HCT116 (cell line): ENCODE data around the gene AMBRA1. TPM values are rescaled to one million over a fixed set of nuclear protein-coding genes. Genes with fewer than 3 reads are reported as not detected.
A peak's percentile ranks its signal among the peaks of the same experiment; 100 is the strongest.

Experiments
- ATAC-seq: fragments of 200-7000 bp; cut with Tn5 transposase; 2 replicates; pipeline ENCODE4 v1.9.1; 2020; ENCODE audit warnings: mild to moderate bottlenecking, moderate library complexity
- BruUV-seq: library from RNA; stranded (reverse); fragments of 400-500 nt; replicated peaks from 2 replicates; lab custom pipeline; 2021; lab: Mats Ljungman, UMichigan
- CTCF ChIA-PET: fragments of 300-600 bp; sonication (Branson Sonifier 250); formaldehyde crosslinking; loops from one replicate; lab custom pipeline; 2021; ENCODE audit warnings: antibody characterized with exemption; lab: Charles Lee
- POLR2A ChIA-PET: fragments of 300-600, 350-600 bp; sonication (Branson Sonifier 250); formaldehyde crosslinking; loops from one replicate; lab custom pipeline; 2021; ENCODE audit warnings: antibody characterized with exemption; lab: Charles Lee
- RAD21 ChIA-PET, 2 experiments: fragments of 300-600 bp; sonication (Branson Sonifier 250); formaldehyde crosslinking; loops; one replicate each; lab custom pipeline; 2023; ENCODE audit warnings: low total read pairs in 2 of 2; ENCODE audit not compliant: uncharacterized antibody in 2 of 2, unreplicated experiment in 2 of 2, low non-redundant PET in 1 of 2; lab: Charles Lee
- DNase-seq: peaks from one replicate; pipeline ENCODE4 v3.0.0-alpha.2; 2010; ENCODE audit warnings: low read depth, low spot score
- H2AFZ ChIP-seq: fragments of 200-600 bp; shearing (Covaris generic), sonication (generic); 2 replicates; pipeline ENCODE4 v1.6.1; 2017; ENCODE audit warnings: low read depth, mixed run types, mixed read lengths, antibody characterized with exemption, low read length; ENCODE audit not compliant: poor library complexity, severe bottlenecking
- H3K27ac ChIP-seq: 2 replicates; pipeline ENCODE4 v1.5.1; 2012; ENCODE audit warnings: low read depth, low read length
- H3K27me3 ChIP-seq: fragments of 200-600 bp; sonication (generic); 2 replicates; pipeline ENCODE4 v1.6.1; 2016; ENCODE audit warnings: mixed run types, low read length, mixed read lengths; ENCODE audit not compliant: insufficient read depth
- H3K36me3 ChIP-seq, 2 experiments: fragments of 200-500 bp in 1 of 2; fragments of 200-600 bp in 1 of 2; sonication (Bioruptor generic) in 1 of 2; sonication (generic) in 1 of 2; 2 replicates each; pipeline versions ENCODE4 v1.5.1 to v1.6.1; 2014 to 2016; ENCODE audit warnings: low read length in 2 of 2, inconsistent platforms in 1 of 2, mixed read lengths in 1 of 2, mixed run types in 1 of 2; ENCODE audit not compliant: insufficient read depth in 2 of 2, control insufficient read depth in 1 of 2
- H3K4me1 ChIP-seq, 2 experiments: fragments of 200-600 bp in 1 of 2; sonication (generic) in 1 of 2; 2 replicates each; pipeline versions ENCODE4 v1.5.1 to v1.6.1; 2012 to 2017; ENCODE audit warnings: low read length in 2 of 2, inconsistent platforms in 1 of 2, mild to moderate bottlenecking in 1 of 2, mixed read lengths in 1 of 2, mixed run types in 1 of 2, moderate library complexity in 1 of 2; ENCODE audit not compliant: insufficient read depth in 2 of 2, control insufficient read depth in 1 of 2
- H3K4me2 ChIP-seq: fragments of 200-600 bp; sonication (generic); 2 replicates; pipeline ENCODE4 v1.6.1; 2017; ENCODE audit warnings: mixed run types, low read length, mixed read lengths
- H3K4me3 ChIP-seq, 2 experiments: fragments of 200-600 bp in 1 of 2; sonication (generic) in 1 of 2; replicated peaks in 1 of 2; 2 replicates each; pipeline ENCODE4 v1.5.1; 2011 to 2016; ENCODE audit warnings: low read length in 2 of 2, control low read depth in 1 of 2, low read depth in 1 of 2, mild to moderate bottlenecking in 1 of 2, mixed read lengths in 1 of 2, mixed run types in 1 of 2
- H3K79me2 ChIP-seq: fragments of 200-600 bp; sonication (generic); 2 replicates; pipeline ENCODE4 v1.6.1; 2017; ENCODE audit warnings: mild to moderate bottlenecking, mixed run types, low read length, moderate library complexity, mixed read lengths; ENCODE audit not compliant: insufficient read depth
- H3K9ac ChIP-seq: fragments of 200-600 bp; sonication (generic); 2 replicates; pipeline ENCODE4 v1.6.1; 2016; ENCODE audit warnings: low read length, mixed read lengths
- H3K9me2 ChIP-seq: fragments of 200-600 bp; sonication (generic), shearing (Covaris generic); 2 replicates; pipeline ENCODE4 v1.6.1; 2017; ENCODE audit warnings: mixed run types, mild to moderate bottlenecking, moderate library complexity; ENCODE audit not compliant: insufficient read depth
- H3K9me3 ChIP-seq, 2 experiments: fragments of 200-500 bp in 1 of 2; fragments of 200-600 bp in 1 of 2; sonication (Bioruptor generic) in 1 of 2; sonication (generic) in 1 of 2; 2 replicates each; pipeline ENCODE4 v1.6.1; 2014 to 2017; ENCODE audit warnings: low read length in 2 of 2, mixed read lengths in 2 of 2, inconsistent platforms in 1 of 2, low read depth in 1 of 2, mild to moderate bottlenecking in 1 of 2, mixed run types in 1 of 2, moderate library complexity in 1 of 2; ENCODE audit not compliant: control insufficient read depth in 1 of 2, insufficient read depth in 1 of 2
- H4K20me1 ChIP-seq: fragments of 200-600 bp; sonication (generic), shearing (Covaris generic); 2 replicates; pipeline ENCODE4 v1.6.1; 2017; ENCODE audit warnings: mixed run types, mild to moderate bottlenecking, moderate library complexity; ENCODE audit not compliant: insufficient read depth
- RAD21 ChIP-seq: IDR thresholded peaks from 2 replicates; pipeline ENCODE4 v1.6.1; 2012; ENCODE audit warnings: low read depth, mild to moderate bottlenecking
- SRF ChIP-seq: IDR thresholded peaks from 2 replicates; pipeline ENCODE4 v1.6.1; 2012; ENCODE audit warnings: low read depth
- intact Hi-C: fragments of 100-400 bp; cut with micrococcal nuclease; formaldehyde crosslinking; loops from 2 replicates; pipeline ENCODE4 v1.10.0; 2022
- total RNA-seq: library from RNA; stranded (reverse); gene quantifications from one replicate; pipeline ENCODE4 v1.2.1, GENCODE V29; 2021; ENCODE audit not compliant: unreplicated experiment
- TF ChIP-seq, protein P1 (sequence below), 3 experiments: fragments of 200-600 bp in 1 of 3; sonication (generic) in 1 of 3; IDR thresholded peaks in 2 of 3; conservative IDR thresholded peaks in 1 of 3; 2 replicates each; pipeline ENCODE4 v1.5.1; 2012 to 2017; ENCODE audit warnings: low read depth in 2 of 3, low read length in 2 of 3, antibody characterized with exemption in 1 of 3, borderline replicate concordance in 1 of 3, control low read depth in 1 of 3, mild to moderate bottlenecking in 1 of 3, mixed read lengths in 1 of 3, mixed run types in 1 of 3, moderate library complexity in 1 of 3; ENCODE audit not compliant: insufficient read depth in 1 of 3

Gene AMBRA1
- total RNA-seq, 1 experiment from 2014 or later = 22.7 TPM

DNA sequence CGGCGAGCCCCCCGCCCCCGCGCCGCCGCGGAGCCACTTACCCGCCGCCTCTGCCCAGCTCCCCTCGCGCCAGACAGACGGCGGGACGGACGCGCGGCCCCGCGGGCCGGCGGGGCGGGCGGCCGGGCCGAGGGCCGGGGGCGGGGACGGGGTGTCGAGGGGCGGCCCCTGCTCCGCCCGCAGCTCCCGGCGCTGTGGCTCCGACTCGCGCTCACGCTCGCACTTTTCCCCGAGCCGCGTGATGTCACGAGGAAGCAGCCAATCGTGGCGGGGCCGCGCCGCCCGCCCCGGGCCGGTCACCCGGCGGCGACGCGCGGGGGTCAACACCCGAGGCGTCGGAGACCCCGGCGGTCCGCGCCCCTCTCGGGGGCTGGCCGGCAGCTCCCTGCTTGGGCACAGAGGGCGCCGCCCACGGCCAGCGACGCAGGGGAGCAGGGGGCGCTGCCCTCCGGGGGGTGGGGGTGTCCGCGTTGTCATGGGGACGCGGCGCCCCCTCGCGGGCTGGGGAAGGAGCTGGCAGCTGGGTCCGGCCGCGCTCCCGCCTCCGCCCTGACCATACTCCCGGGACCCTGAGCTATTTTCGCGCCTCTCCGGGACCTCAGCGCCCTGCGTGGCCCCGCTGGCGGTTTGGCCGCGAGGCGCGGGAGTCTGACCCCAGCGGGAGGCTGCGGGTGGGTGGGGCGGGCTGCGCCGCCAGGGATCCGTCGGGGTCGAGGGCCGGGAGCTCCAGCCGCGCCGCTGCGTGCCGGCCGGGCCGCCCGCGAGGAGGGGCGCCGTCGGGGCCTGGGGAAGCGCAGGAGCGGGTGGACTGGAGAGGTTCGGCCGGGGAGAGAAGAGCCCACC is 202.0 kb downstream of the AMBRA1 start, which contains the start of gene CHRM4:
TSS of gene CHRM4 (minus strand) at position 199 of the 843 bp plus-strand sequence. CDS start 5,219 bp downstream, outside the sequence.
- ATAC-seq (peak; percentile 69), DNase-seq (no peak)
- ChIA-PET POLR2A (interaction anchor here (0.7 to 0.8 kb wide), 2 partner anchors 8 to 125 kb away, joined by 4 read pairs; no protein-coding TSS in a partner anchor), RAD21 (interaction anchor here (0.7 kb wide), 2 partner anchors 233 to 242 kb away, joined by 3 to 4 read pairs; no protein-coding TSS in a partner anchor), CTCF (interaction anchor here (0.6 to 1.9 kb wide), 15 partner anchors 9 to 761 kb away, joined by 3 to 13 read pairs (median 3); no protein-coding TSS in a partner anchor)
- H3K4me3 ChIP-seq = peak within 1 kb of the TSS; percentile 30 to 47; a peak in 3 of 4 replicates
- peak within 1 kb of the TSS; percentile 73 for H3K4me2 ChIP-seq
- H3K9ac ChIP-seq = peak within 1 kb of the TSS; percentile 27; the same call in 1 of the 2 replicates
- H3K9me3 ChIP-seq = no peaks in the 10 kb centered on the region
- no peaks in the 10 kb centered on the region for H3K27me3 ChIP-seq
- TF ChIP-seq, protein P1, sequence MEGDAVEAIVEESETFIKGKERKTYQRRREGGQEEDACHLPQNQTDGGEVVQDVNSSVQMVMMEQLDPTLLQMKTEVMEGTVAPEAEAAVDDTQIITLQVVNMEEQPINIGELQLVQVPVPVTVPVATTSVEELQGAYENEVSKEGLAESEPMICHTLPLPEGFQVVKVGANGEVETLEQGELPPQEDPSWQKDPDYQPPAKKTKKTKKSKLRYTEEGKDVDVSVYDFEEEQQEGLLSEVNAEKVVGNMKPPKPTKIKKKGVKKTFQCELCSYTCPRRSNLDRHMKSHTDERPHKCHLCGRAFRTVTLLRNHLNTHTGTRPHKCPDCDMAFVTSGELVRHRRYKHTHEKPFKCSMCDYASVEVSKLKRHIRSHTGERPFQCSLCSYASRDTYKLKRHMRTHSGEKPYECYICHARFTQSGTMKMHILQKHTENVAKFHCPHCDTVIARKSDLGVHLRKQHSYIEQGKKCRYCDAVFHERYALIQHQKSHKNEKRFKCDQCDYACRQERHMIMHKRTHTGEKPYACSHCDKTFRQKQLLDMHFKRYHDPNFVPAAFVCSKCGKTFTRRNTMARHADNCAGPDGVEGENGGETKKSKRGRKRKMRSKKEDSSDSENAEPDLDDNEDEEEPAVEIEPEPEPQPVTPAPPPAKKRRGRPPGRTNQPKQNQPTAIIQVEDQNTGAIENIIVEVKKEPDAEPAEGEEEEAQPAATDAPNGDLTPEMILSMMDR (IDR thresholded peaks at IDR 0.05 in 2 of 3, conservative IDR thresholded peaks at IDR 0.05 in 1 of 3; ENCODE audit: borderline replicate concordance in 1 of 3, insufficient read depth in 1 of 3, low read depth in 2 of 3, low read length in 2 of 3) = peak; percentile 33 to 65 (median 45); a peak in 5 of 6 replicates
- no peak for TF ChIP-seq SRF
- peak; percentile 50 for TF ChIP-seq RAD21
- peaks cover 5 to 46% of the 10 kb centered on the region in 2 experiments; a peak in 3 of 4 replicates for H3K4me1 ChIP-seq
- peak within 1 kb of the TSS; percentile 15; the same call in 1 of the 2 replicates for H3K27ac ChIP-seq
- no peaks in the 10 kb centered on the region for H3K79me2 ChIP-seq
- H3K9me2 ChIP-seq = no peaks in the 10 kb centered on the region
- no peaks in the 10 kb centered on the region for H3K36me3 ChIP-seq
- BruUV-seq = no TSS peak
- H4K20me1 ChIP-seq = no peaks in the 10 kb centered on the region
- no peak within 1 kb of the TSS for H2AFZ ChIP-seq
- intact Hi-C loops = no loop called here
